Kidney epithelial cell (primary cell): ENCODE measurements around the gene COL18A1. TPM values are rescaled to one million over a fixed set of nuclear protein-coding genes. Genes with fewer than 3 reads are reported as not detected.

ENCODE experiments used
- DNase-seq: peaks from one replicate; pipeline ENCODE4 v3.0.0-alpha.2; 2010; ENCODE audit warnings: low read depth
- H3K27me3 ChIP-seq: 2 replicates; pipeline ENCODE4 v1.6.0; 2011; ENCODE audit warnings: low read length; ENCODE audit not compliant: control insufficient read depth, insufficient read depth
- H3K36me3 ChIP-seq: 2 replicates; pipeline ENCODE4 v1.5.1; 2011; ENCODE audit warnings: low read length; ENCODE audit not compliant: control insufficient read depth, insufficient read depth
- H3K4me3 ChIP-seq: 2 replicates; pipeline ENCODE4 v1.5.1; 2011; ENCODE audit warnings: low read depth, mild to moderate bottlenecking, control low read depth, low read length
- total RNA-seq: library from RNA; depleted of rRNA; stranded (reverse); fragments of >200 nt; gene quantifications from 2 replicates; pipeline ENCODE4 v1.2.3, GENCODE V29; 2015
- TF ChIP-seq, protein P1 (sequence below): IDR thresholded peaks from 2 replicates; pipeline ENCODE4 v1.5.1; 2011; ENCODE audit warnings: mild to moderate bottlenecking, moderate library complexity, low read length, control low read depth, inconsistent platforms; ENCODE audit not compliant: insufficient read depth, poor library complexity, severe bottlenecking

Gene COL18A1
- total RNA-seq, 1 donor from 2014 or later = 808 TPM

DNA sequence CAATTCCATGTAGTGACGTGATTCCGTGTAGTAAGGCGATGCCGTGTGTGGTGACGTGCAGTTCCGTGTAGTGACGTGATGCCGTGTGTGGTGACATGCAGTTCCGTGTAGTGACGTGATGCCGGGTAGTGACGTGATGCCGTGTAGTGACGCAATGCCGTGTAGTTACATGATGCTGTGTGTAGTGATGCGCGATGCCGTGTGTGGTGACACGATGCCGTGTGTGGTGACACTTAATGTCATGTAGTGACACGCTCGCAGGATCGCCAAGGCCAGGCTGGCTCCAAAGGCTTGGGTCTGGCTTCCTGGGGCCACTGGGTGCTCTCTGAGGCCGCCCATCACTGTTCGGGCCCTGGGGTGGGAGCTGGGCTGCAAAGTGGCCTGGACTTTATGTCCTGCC is 14.2 kb downstream of the COL18A1 start:
- no peaks in the 10 kb centered on the region for H3K27me3 ChIP-seq
- TF ChIP-seq, protein P1, sequence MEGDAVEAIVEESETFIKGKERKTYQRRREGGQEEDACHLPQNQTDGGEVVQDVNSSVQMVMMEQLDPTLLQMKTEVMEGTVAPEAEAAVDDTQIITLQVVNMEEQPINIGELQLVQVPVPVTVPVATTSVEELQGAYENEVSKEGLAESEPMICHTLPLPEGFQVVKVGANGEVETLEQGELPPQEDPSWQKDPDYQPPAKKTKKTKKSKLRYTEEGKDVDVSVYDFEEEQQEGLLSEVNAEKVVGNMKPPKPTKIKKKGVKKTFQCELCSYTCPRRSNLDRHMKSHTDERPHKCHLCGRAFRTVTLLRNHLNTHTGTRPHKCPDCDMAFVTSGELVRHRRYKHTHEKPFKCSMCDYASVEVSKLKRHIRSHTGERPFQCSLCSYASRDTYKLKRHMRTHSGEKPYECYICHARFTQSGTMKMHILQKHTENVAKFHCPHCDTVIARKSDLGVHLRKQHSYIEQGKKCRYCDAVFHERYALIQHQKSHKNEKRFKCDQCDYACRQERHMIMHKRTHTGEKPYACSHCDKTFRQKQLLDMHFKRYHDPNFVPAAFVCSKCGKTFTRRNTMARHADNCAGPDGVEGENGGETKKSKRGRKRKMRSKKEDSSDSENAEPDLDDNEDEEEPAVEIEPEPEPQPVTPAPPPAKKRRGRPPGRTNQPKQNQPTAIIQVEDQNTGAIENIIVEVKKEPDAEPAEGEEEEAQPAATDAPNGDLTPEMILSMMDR = no peak
- no peak for DNase-seq
- H3K36me3 ChIP-seq = peaks cover 4% of the 10 kb centered on the region
- H3K4me3 ChIP-seq = no peak overlapping the region

GRCh38 chr21:45420061-45421041 is 15.4 kb downstream of the COL18A1 start:
- peaks cover 4% of the 10 kb centered on the region for H3K36me3 ChIP-seq
- TF ChIP-seq, protein P1 = no peak
- peak; percentile 67 for DNase-seq
- no peak overlapping the region for H3K4me3 ChIP-seq
- H3K27me3 ChIP-seq = no peaks in the 10 kb centered on the region

- TF ChIP-seq, protein P1 = no peak
- no peak overlapping the region for H3K4me3 ChIP-seq
- DNase-seq = no peak
These were observed 16.3 kb downstream of the COL18A1 start for GRCh38 chr21:45421071-45421845.

GRCh38 chr21:45421846-45422775 is 17.1 kb downstream of the COL18A1 start:
- Histone ChIP-seq H3K36me3 (peaks cover 5% of the 10 kb centered on the region), H3K4me3 (no peak overlapping the region), H3K27me3 (no peaks in the 10 kb centered on the region)
- TF ChIP-seq, protein P1 = no peak
- DNase-seq = no peak

More at GRCh38 chr21:45421071-45421845, 16.3 kb downstream of the COL18A1 start:
- Histone ChIP-seq H3K27me3 (no peaks in the 10 kb centered on the region), H3K36me3 (peaks cover 4% of the 10 kb centered on the region)

GRCh38 chr21:45423201-45423955 is 18.4 kb downstream of the COL18A1 start:
- H3K4me3 ChIP-seq = no peak overlapping the region
- peaks cover 5% of the 10 kb centered on the region for H3K36me3 ChIP-seq
- no peaks in the 10 kb centered on the region for H3K27me3 ChIP-seq
- TF ChIP-seq, protein P1 = no peak
- DNase-seq = no peak
